Measurements from ENCODE around the gene TGFBR1. TPM values are rescaled to one million over a fixed set of nuclear protein-coding genes. Genes with fewer than 3 reads are reported as not detected.

TGFBR1 gene
- total RNA-seq, 2 experiments from 2014 or later, result 60.7 to 71.2 TPM

DNA sequence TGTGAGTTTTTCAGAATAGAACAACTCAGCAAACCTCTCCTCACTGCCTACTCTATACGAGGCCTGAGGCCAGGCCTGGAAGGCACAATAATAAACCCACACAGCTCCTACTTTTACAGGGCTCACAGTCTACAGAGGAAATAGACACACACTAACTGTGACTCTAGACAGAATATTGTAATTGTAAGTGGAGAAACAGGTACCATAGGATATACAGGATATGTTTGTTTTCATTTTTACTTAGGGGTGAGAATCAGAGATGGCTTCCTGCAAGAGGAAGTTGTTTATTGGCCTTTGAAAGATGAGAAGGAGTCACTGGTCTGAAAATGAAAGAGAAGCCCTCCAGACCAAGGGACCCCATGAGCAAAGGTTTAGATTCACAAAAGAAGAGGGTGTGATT is 35.8 kb upstream of the TGFBR1 start:
- peaks cover 10% of the 10 kb centered on the region for H3K9me3 Mint-ChIP-seq

DNA sequence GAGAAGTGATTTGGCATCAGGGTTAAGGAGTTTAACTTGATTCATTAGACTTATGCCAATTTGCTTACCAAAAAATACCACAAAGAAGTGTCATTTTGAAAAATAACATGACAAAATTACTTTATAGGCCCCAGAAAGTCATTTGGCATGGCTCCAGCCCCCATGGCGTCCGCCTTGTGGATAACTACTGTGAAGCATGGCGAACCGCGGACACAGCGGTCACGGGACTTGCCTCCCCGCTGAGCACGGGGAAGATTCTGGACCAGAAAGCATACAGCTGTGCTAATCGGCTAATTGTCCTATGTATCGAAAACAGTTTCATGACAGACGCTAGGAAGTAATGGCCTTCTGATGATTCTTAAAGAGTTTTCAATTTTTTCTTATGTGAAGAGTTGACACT is 35.4 kb upstream of the TGFBR1 start:
- Mint-ChIP-seq H3K27ac (peak overlapping the region; percentile 90), H3K4me1 (peaks cover 42% of the 10 kb centered on the region), H3K36me3 (ENCODE audit: low read depth) (peaks cover 12% of the 10 kb centered on the region), H3K27me3 (no peaks in the 10 kb centered on the region), H3K4me3 (no peak overlapping the region), H3K9me3 (peaks cover 10% of the 10 kb centered on the region)
- CTCF ChIA-PET, result interaction anchor here (1.7 kb wide), 1 partner anchor 10 kb away, joined by 10 read pairs; no protein-coding TSS in a partner anchor
- DNase-seq, result no peak
- POLR2A ChIA-PET, result no interaction called here

More for the DNA sequence above, 35.8 kb upstream of the TGFBR1 start:
- Mint-ChIP-seq H3K4me3 (no peak overlapping the region), H3K36me3 (ENCODE audit: low read depth) (peaks cover 16% of the 10 kb centered on the region), H3K4me1 (peaks cover 44% of the 10 kb centered on the region), H3K27me3 (no peaks in the 10 kb centered on the region), H3K27ac (peak overlapping the region; percentile 90)
- ChIA-PET POLR2A (no interaction called here), CTCF (interaction anchor here (1.7 kb wide), 1 partner anchor 10 kb away, joined by 10 read pairs; no protein-coding TSS in a partner anchor)
- DNase-seq, result no peak

- no peak overlapping the region for H3K4me3 Mint-ChIP-seq
- H3K27me3 Mint-ChIP-seq, result no peaks in the 10 kb centered on the region
- H3K9me3 Mint-ChIP-seq, result peaks cover 10% of the 10 kb centered on the region
- ChIA-PET POLR2A (no interaction called here), CTCF (interaction anchor here (0.8 to 1.0 kb wide), 3 partner anchors 9 to 43 kb away, joined by 3 to 6 read pairs (median 4); no protein-coding TSS in a partner anchor)
- peaks cover 9% of the 10 kb centered on the region for H3K36me3 Mint-ChIP-seq (ENCODE audit: low read depth)
- no peak overlapping the region for H3K27ac Mint-ChIP-seq
- peaks cover 52% of the 10 kb centered on the region for H3K4me1 Mint-ChIP-seq
- no peak for DNase-seq
Observed at GRCh38 chr9:99070681-99071080, 34.2 kb upstream of the TGFBR1 start.

DNA sequence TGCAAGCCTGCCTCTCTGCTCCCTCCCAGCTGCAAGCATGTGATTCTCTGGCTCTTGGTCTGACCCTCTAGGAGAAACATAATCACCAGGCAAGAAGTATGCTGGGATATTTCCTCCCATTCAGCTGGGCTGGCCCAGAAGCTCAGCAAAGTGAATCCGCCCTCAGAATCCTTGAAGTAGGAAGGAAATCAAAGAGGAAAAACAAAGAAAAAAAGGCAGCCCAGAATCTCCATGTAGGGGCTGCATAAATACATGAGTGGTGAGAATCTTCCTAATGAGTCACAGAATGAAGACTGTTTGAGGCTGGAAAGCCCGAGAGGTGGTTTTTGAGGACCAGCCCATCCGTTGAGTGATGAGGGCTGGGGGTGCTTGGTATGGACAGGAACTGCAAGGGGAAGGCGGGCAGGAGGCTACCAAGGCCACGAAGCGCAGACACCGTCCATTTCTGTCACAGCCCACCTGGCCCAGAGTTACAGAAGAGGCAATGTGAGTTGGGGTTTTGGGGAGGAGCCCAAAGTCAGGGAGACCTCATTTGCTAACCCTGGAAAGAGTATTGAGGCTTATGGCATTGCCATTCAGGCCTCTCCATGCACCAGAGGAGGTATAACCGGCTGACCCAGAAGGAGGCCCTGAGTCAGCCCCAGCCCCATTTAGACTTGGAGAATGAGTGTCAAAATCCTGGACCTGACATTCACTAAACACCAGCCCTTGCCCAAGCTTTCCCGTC is 33.4 kb upstream of the TGFBR1 start:
- peaks cover 58% of the 10 kb centered on the region for H3K4me1 Mint-ChIP-seq
- no peak for DNase-seq
- H3K4me3 Mint-ChIP-seq, result no peak overlapping the region
- peak overlapping the region; percentile 62 for H3K27ac Mint-ChIP-seq
- CTCF ChIA-PET, result interaction anchor here (0.8 to 1.7 kb wide), 5 partner anchors 10 to 42 kb away, joined by 3 to 7 read pairs (median 4); no protein-coding TSS in a partner anchor
- H3K27me3 Mint-ChIP-seq, result no peaks in the 10 kb centered on the region
- H3K9me3 Mint-ChIP-seq, result peaks cover 10% of the 10 kb centered on the region
- H3K36me3 Mint-ChIP-seq (ENCODE audit: low read depth), result peaks cover 9% of the 10 kb centered on the region
- POLR2A ChIA-PET, result no interaction called here

DNA sequence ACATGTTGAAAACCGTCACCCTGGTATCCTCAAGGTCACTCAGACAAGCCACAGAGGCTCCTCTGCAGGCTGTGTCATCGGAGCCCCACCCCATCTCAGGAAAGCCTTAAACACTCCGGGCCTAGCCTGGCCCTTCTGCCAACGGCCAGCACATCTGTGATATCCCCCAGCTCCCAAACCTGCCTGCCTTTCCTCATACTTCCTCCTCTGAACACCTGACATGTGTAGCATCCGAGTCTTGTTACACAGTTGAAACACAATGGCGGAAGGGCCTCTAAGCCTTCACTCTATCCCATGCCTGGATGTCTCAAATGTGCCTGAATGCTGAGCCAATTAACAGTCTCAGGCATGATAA is 32.9 kb upstream of the TGFBR1 start:
- no peaks in the 10 kb centered on the region for H3K27me3 Mint-ChIP-seq
- no peak for DNase-seq
- POLR2A ChIA-PET, result no interaction called here
- H3K4me3 Mint-ChIP-seq, result no peak overlapping the region
- CTCF ChIA-PET, result interaction anchor here (1.0 to 1.7 kb wide), 2 partner anchors 14 to 20 kb away, joined by 3 to 7 read pairs; no protein-coding TSS in a partner anchor
- H3K4me1 Mint-ChIP-seq, result peaks cover 64% of the 10 kb centered on the region
- H3K9me3 Mint-ChIP-seq, result peaks cover 10% of the 10 kb centered on the region
- peak overlapping the region; percentile 44 for H3K27ac Mint-ChIP-seq
- peaks cover 9% of the 10 kb centered on the region for H3K36me3 Mint-ChIP-seq (ENCODE audit: low read depth)

DNA sequence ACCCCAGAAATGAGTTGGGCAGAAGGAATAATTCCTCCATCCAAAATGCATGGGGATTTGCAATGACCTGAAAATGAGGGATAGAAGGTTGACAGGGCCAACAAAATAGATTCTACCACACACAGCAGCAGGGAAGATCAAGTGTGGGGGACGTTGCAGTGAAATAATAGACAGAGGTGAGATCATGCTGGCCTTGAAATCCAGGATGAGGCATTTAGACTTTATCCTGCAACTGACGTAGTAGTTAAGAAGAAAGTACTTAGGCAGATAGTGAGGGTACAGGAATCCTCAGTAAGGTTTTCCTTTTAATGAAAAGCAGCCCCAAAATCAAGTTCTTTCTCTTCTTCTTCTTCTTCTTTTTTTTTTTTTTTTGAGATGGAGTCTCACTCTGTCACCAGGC is 31.6 kb upstream of the TGFBR1 start:
- CTCF ChIA-PET, result no interaction called here
- DNase-seq, result no peak
- H3K9me3 Mint-ChIP-seq, result peaks cover 10% of the 10 kb centered on the region

GRCh38 chr9:99073985-99074901 is 30.7 kb upstream of the TGFBR1 start:
- peaks cover 58% of the 10 kb centered on the region for H3K4me1 Mint-ChIP-seq
- no peak overlapping the region for H3K4me3 Mint-ChIP-seq
- H3K27ac Mint-ChIP-seq, result no peak overlapping the region
- POLR2A ChIA-PET, result interaction anchor here (0.7 to 1.6 kb wide), 2 partner anchors 16 to 271 kb away, joined by 3 to 5 read pairs; no protein-coding TSS in a partner anchor
- peaks cover 2% of the 10 kb centered on the region for H3K36me3 Mint-ChIP-seq (ENCODE audit: low read depth)
- no peak for DNase-seq
- CTCF ChIA-PET, result interaction anchor here (1.0 to 1.2 kb wide), 2 partner anchors 15 to 18 kb away, joined by 3 to 4 read pairs; no protein-coding TSS in a partner anchor
- no peaks in the 10 kb centered on the region for H3K27me3 Mint-ChIP-seq
- H3K9me3 Mint-ChIP-seq, result peaks cover 7% of the 10 kb centered on the region

More for the DNA sequence above, 31.6 kb upstream of the TGFBR1 start:
- H3K4me1 Mint-ChIP-seq, result peaks cover 65% of the 10 kb centered on the region
- no peak overlapping the region for H3K4me3 Mint-ChIP-seq
- POLR2A ChIA-PET, result no interaction called here
- H3K27ac Mint-ChIP-seq, result no peak overlapping the region
- no peaks in the 10 kb centered on the region for H3K27me3 Mint-ChIP-seq
- peaks cover 8% of the 10 kb centered on the region for H3K36me3 Mint-ChIP-seq (ENCODE audit: low read depth)

DNA sequence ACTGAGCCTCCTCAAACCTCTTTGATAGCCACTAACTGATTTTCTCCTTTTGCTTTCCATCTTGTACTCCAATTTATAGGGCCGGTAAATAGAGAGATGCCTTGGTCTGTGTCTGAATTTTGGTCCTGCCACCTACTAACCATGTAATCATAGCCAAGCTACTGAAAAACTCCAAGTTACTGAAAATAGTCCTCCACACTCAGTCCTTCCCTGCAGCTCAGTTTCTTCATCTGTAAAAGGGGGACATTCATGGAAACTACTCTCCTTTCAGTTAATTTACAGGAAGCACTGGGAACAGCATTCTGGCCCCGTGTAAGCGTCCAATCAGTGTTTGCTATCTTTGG is 30.0 kb upstream of the TGFBR1 start:
- Mint-ChIP-seq H3K4me3 (no peak overlapping the region), H3K36me3 (ENCODE audit: low read depth) (no peaks in the 10 kb centered on the region), H3K27me3 (no peaks in the 10 kb centered on the region), H3K9me3 (peaks cover 4% of the 10 kb centered on the region), H3K27ac (no peak overlapping the region), H3K4me1 (peaks cover 53% of the 10 kb centered on the region)
- CTCF ChIA-PET, result interaction anchor here (1.0 to 1.2 kb wide), 2 partner anchors 15 to 17 kb away, joined by 3 to 4 read pairs; no protein-coding TSS in a partner anchor
- DNase-seq, result no peak
- POLR2A ChIA-PET, result interaction anchor here (0.7 to 1.6 kb wide), 2 partner anchors 17 to 271 kb away, joined by 3 to 5 read pairs; no protein-coding TSS in a partner anchor

DNA sequence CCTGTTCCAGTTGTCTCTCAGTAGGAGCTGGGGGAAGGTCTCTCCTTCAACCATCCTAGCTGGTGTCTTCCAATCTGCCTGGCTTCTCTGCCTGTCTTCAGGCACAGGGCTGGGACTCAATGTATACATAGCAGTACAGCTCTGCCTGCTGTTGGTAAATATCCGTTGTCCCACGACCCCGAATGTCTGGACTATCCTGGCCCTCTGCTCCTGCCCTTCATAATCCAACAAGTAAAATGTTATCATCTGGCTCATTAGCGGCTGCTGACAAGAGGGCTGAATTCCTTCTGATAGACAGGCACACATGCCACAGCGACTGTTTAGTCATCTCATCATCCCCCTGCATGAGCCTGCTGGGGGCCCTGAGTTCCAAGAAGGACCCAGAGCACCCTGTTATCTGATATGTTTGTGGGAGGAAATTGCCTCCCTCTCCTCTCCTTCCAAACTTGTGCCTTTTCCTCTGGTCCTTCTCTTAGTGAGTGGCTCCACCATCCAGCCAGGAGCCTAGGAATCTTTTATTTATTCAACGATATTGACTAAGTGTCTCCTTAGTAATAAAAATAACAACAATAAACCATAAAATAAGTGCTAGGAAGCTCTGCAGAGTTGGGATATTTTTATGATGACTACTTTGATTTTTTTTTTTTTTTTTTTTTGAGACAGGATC is 29.5 kb upstream of the TGFBR1 start:
- Mint-ChIP-seq H3K27me3 (no peaks in the 10 kb centered on the region), H3K27ac (no peak overlapping the region), H3K9me3 (peaks cover 4% of the 10 kb centered on the region), H3K4me3 (no peak overlapping the region), H3K4me1 (peaks cover 49% of the 10 kb centered on the region), H3K36me3 (ENCODE audit: low read depth) (no peaks in the 10 kb centered on the region)
- CTCF ChIA-PET, result interaction anchor here (1.0 to 1.2 kb wide), 2 partner anchors 14 to 17 kb away, joined by 3 to 4 read pairs; no protein-coding TSS in a partner anchor
- POLR2A ChIA-PET, result interaction anchor here (0.6 to 1.6 kb wide), 3 partner anchors 17 to 974 kb away, joined by 3 to 5 read pairs (median 3); no protein-coding TSS in a partner anchor
- DNase-seq, result no peak

DNA sequence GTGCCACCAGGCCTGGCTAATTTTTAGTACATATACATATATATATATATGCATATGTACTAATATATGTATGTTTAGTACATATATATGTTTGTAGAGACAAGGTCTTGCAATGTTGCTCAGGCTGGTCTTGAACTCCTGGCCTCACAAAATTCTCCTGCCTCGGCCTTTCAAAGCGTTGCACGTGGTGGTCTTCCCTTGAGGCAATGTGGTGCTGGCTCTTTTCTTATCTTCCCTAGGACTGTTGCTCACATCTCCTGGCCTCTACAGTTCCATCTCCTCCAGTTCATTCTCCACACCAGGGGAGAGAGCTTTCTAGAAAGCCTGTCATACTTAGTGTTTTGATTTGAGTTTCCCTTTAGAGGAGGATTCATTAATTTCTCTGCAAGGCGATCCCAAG is 28.9 kb upstream of the TGFBR1 start:
- CTCF ChIA-PET, result interaction anchor here (1.1 to 1.2 kb wide), 2 partner anchors 14 to 18 kb away, joined by 4 to 5 read pairs; no protein-coding TSS in a partner anchor

DNA sequence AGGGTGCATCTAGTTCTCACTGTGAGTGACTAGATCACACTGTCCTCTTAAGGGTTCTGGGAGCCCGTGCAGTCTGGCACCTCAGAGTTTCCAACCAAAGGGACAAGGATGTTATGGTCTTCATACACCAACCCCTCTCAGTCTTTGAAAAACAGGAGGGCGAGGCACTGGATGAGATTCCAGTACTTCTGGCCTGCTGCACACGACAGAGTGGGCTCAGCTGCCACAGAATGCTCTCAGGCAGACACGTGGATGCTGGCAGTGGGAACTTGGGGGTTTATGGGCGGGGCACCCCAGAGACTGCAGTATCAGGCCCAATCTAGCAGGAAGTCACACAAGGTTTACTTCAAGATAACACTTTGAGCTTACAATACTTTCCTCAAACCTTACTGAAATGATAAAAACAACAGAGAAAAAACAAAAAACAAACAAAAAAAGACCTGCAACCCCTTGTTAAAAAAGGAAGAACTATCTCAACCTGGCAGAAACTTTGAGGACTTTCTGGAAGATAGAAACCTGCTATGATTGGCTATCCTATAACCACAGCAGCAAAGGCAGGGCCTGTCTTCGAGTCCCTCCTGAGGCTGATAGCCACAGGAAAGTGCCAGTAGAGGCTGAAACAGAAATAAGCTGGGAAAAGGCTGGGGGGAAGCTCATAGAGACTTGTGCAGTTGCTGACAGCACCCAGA is 28.3 kb upstream of the TGFBR1 start:
- H3K4me1 Mint-ChIP-seq, result peaks cover 37% of the 10 kb centered on the region
- no peaks in the 10 kb centered on the region for H3K9me3 Mint-ChIP-seq
- H3K27ac Mint-ChIP-seq, result peak overlapping the region; percentile 94
- H3K27me3 Mint-ChIP-seq, result peaks cover 2% of the 10 kb centered on the region
- ChIA-PET POLR2A (interaction anchor here (0.6 kb wide), 1 partner anchor 28 kb away, joined by 5 read pairs; the partner anchor contains the start of gene TGFBR1), CTCF (interaction anchor here (1.1 to 1.6 kb wide), 3 partner anchors 15 to 18 kb away, joined by 4 to 5 read pairs (median 4); no protein-coding TSS in a partner anchor)
- DNase-seq, result peak; percentile 53
- no peaks in the 10 kb centered on the region for H3K36me3 Mint-ChIP-seq (ENCODE audit: low read depth)
- peak overlapping the region; percentile 4 for H3K4me3 Mint-ChIP-seq

More for the DNA sequence above, 28.9 kb upstream of the TGFBR1 start:
- DNase-seq, result no peak
- H3K27ac Mint-ChIP-seq, result peak overlapping the region; percentile 94
- H3K27me3 Mint-ChIP-seq, result no peaks in the 10 kb centered on the region
- no peaks in the 10 kb centered on the region for H3K36me3 Mint-ChIP-seq (ENCODE audit: low read depth)
- no peaks in the 10 kb centered on the region for H3K9me3 Mint-ChIP-seq
- no peak overlapping the region for H3K4me3 Mint-ChIP-seq
- peaks cover 43% of the 10 kb centered on the region for H3K4me1 Mint-ChIP-seq
- POLR2A ChIA-PET, result interaction anchor here (0.6 kb wide), 2 partner anchors 29 to 974 kb away, joined by 3 to 5 read pairs; partner anchors contain the start of gene TGFBR1

All from activated CD4-positive, alpha-beta T cell treated with anti-CD3 and anti-CD28 coated beads, Interleukin-2, amount 10 ng/mL, durations not matched to agents 7 days and 5 days (primary cell).